GM18499 (cell line): ENCODE measurements around the gene OR10J5.

Experiments used
- ATAC-seq: cut with Tn5 transposase; IDR thresholded peaks from one replicate; pipeline ENCODE4 v1.9.1; 2021; ENCODE audit warnings: moderate number of reproducible peaks; ENCODE audit not compliant: insufficient read depth, unreplicated experiment

Gene OR10J5

GRCh38 chr1:159492575-159493323, 43.1 kb downstream of the OR10J5 start:
- no peak for ATAC-seq
